ENCODE results near the gene UNC13D. TPM values are rescaled to one million over a fixed set of nuclear protein-coding genes. Genes with fewer than 3 reads are reported as not detected.
"Not testable (repeated sequence)": the region's sequence is repeated elsewhere in the genome, so short reads cannot be mapped to it uniquely, and the experiment has no call there.

UNC13D gene
- polyA plus RNA-seq, 3 donors: 4.5 to 6.9 (median 5.5) TPM

DNA sequence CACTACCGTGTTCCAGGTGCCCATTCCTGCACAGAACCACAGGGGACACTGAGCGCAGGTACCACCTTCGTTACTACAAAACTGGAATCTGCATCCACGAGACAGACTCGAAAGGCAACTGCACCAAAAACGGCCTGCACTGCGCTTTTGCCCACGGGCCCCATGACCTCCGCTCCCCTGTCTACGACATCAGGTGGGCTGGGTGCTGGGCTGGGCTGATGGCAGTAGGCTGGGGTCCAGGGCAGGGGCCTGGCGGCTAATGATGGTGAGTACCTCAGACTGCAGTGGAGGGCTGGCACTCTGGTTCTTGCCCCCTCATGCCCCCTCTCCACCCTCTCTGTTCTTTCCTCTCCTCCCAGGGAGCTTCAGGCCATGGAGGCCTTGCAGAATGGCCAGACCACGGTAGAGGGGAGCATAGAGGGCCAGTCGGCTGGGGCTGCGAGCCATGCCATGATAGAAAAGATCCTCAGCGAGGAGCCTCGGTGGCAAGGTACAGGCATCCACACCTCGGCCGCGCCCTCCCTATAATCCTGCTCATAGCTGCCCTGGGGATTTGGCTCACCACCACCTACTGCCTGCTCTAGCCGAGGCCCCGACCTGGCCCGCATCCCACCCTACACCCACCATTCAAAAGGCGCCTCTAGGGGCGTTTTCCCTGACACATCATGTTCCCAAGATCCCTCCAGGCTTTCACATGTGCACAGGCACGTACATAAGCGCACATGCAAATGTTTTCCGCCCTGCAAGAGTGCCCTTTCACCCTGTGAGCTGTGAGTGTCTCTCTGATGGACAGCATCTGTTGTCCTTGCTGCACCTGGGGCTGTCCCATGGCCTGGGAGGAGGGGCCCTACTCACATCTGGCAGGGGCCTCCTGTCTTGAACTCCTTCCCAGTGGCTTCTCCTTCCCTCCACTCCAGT, 31.8 kb downstream of the UNC13D start:
- DNase-seq (ENCODE audit: extremely low read depth in 1 of 11, low read depth in 9 of 11, low spot score in 4 of 11): no peak

DNA sequence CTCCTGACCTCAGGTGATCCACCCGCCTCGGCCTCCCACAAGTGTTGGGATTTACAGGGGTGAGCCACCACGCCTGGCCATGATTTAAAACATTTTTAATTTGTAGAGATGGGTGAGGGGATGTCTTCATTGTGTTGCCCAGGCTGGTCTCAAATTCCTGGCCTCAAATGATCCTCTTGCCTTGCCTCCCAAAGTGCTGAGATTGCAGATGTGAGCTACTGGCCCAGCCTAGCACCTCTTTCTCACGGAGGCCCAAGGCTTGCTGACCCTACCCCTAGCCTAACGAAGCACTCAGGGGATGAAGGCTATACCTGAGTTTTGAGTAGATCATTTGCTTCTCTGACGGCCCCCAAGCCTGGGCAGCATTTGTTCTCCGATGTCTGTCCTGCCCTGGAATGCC, 33.0 kb downstream of the UNC13D start:
- no peak for DNase-seq (ENCODE audit: extremely low read depth in 1 of 11, low read depth in 9 of 11, low spot score in 4 of 11)

DNA sequence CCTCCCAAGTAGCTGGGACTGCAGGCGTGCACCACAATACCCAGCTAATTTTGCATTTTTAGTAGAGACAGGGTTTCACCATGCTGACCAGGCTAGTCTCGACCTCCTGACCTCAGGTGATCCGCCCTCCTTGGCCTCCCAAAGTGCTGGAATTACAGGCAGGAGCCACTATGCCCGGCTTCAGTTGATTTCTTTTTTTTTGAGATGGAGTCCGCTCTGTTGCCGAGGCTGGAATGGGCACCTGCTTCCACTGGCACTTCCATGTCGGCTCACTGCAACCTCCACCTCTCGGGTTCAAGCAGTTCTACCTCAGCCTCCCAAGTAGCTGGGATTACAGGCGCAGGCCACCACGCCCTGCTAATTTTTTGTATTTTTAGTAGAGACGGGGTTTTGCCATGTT, 33.4 kb downstream of the UNC13D start:
- not testable (repeated sequence) for DNase-seq (ENCODE audit: extremely low read depth in 1 of 11, low read depth in 9 of 11, low spot score in 4 of 11)

DNA sequence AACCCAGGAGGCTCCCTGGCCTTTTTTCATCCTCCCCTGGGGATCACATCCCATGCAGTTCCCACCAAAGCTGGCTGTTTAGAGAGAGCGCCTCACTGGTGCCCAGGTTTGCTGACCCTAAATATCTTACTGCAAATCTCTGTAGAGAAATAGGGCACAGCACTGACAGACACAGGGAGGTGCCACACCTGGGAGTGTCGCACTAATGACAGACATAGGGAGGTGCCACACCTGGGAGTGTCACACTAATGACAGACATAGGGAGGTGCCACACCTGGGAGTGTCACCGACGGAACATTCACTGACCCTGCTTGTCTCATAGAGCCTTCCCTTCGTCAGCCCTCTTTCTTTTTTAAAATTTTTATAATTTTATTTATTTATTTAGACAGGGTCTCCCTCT, 34.0 kb downstream of the UNC13D start:
- no peak for DNase-seq (ENCODE audit: extremely low read depth in 1 of 11, low read depth in 9 of 11, low spot score in 4 of 11)

DNA sequence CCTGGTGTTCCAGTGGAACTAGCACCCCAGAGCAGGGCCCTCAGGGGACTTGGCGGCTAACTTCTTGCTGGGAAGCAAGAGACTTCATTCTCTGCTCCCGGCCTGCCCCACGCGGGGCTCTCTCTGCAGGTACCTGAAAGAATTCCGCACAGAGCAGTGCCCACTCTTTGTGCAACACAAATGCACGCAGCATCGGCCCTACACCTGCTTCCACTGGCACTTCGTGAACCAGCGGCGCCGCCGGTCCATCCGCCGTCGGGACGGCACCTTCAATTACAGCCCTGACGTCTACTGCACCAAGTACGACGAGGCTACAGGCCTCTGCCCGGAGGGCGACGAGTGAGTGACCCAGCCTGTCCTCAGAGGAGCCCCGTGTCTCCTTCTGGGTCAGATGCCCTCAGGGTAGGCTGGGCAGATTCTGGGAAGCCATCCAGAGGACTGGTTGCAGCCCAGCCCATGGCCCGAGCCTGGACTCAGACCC, 34.5 kb downstream of the UNC13D start:
- no peak for DNase-seq (ENCODE audit: extremely low read depth in 1 of 11, low read depth in 9 of 11, low spot score in 4 of 11)

DNA sequence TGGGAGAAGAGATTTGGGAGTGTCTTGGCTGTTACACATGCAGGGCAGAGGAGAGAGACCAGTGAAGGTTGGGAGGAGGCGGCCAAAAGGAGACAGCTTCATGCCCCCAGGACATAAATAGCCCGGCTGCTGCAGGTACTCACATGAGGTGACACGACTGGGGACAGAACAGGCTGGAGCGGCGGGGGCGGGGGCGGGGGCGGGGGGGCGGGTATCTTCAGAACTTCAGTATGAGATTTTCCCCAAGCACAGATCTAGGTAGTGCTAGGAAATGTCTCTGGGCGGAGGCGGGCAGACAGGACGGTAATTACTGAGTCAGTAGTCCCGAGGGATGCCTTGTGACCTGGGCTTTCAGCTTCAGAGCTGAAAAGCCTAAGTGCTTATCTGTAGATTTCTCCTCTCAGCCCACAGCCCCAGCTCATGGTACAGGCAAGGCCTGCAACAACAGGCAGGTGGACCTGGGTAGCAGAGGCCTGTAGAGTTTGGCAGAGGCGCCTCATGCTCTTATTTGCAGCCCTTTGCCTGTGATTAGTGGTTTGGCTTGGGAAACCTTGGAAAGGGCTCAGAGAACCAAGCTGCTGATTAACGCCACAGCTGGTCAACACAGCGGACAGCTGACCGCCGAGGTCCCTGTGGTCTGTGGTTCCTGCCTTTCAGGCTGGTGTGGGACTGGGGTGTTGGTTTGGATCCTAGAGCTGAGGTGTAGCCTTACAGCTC, 35.1 kb downstream of the UNC13D start:
- DNase-seq (ENCODE audit: extremely low read depth in 1 of 11, low read depth in 9 of 11, low spot score in 4 of 11): no peak

DNA sequence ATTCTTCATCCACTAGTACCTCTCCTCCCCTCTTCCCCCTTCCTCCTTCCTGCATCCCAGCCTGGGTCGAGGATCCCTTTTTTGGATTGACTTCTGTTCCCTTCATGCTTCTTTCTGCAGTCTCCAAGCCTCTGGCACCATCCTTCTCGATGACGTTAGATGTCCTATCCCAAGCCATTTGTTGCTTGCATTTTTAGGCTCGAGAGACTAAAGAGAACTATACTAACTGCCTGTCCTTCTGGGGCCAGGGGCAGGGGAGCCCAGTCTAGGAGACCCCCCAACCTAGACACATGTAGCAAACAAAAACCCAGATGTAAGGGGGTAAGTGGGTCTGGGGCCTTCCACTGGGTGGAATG, 35.7 kb downstream of the UNC13D start:
- no peak for DNase-seq (ENCODE audit: extremely low read depth in 1 of 11, low read depth in 9 of 11, low spot score in 4 of 11)

DNA sequence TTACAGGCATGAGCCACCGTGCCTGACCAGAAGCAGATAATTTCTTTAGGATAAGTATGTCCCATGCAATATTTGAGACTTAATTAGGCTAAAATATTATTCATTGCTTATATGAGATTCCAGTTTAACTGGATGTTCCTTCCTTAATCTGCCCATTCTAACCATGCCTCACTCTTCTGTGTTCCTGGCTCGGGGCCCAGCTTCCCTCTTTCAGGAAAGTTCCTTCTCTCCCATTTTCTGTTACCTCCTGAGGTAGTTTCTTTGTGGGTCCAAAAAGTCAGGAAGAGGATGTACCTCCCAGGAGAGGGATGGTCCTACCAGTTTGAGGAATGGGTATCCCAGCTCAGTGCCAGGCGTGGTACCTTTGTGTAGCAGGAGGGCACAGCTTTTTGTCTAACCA, 36.3 kb downstream of the UNC13D start:
- no peak for DNase-seq (ENCODE audit: extremely low read depth in 1 of 11, low read depth in 9 of 11, low spot score in 4 of 11)

DNA sequence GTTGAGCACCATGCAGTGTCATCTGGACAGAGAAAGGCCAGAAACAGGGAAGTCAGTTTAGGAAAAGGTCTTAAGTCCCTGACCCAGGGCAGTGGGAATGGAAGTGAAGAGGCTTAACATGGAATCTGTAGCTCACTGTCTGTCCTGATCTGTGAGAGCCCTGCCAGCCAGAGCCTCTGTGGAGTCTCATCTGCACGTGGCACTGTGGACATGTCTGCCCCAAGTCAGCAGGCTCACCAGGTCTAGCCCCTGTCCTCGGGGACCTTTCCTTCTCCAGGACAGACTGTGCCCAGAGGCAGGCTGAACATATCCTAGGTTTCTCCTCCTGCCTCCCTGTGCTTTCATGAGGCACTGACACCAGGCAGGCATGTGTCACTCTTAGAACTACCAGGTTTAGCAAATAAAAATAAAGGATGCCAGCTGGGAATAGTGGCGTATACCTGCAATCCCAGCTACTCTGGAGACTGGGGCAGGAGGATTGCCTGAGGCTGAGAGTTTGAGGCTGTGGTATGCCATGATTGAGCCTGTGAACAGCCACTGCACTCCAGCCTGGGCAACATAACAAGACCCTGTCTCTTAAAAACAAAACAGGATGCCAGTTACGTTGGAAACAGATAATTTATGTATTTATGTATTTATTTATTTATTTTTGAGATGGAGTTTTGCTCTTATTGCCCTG, 37.2 kb downstream of the UNC13D start:
- no peak for DNase-seq (ENCODE audit: extremely low read depth in 1 of 11, low read depth in 9 of 11, low spot score in 4 of 11)

DNA sequence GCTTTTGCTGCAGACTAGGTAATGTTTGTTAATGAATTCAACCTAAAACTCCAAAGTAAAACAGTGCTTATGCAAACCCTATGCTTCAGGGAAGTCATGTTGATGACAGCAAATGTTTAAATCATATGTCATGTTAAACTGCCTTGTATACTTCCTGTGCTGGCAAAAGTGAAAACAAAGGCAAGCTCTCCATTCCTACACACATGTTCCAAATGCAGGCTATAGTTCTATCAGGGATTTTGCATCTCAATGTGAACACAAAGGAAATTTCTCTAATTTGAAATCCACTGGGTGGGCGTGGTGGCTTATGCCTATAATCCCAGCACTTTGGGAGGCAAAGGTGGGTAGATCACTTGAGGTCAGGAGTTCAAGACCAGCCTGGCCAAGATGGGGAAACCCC, 40.3 kb downstream of the UNC13D start:
- no peak for DNase-seq (ENCODE audit: extremely low read depth in 1 of 11, low read depth in 9 of 11, low spot score in 4 of 11)

DNA sequence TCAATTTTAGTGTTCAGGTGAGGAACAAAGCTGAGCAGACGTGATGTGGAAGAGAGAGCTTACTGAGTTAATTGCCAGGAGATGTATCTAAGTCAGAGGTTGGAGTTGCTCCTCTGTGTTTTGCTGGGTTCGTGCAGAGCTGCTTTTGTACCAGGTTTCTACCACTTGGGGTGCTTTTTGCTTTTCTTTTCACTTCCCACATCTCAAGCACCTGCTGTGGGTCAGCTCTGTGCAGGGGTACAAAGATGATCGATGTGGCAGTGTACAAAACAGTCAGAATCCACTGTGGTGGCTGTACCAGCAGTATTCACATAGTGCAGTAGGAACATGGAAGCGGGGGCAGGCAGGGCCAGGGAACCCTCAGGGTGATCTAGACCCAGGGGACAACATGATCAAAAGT, 44.8 kb downstream of the UNC13D start:
- DNase-seq (ENCODE audit: extremely low read depth in 1 of 11, low read depth in 9 of 11, low spot score in 4 of 11): no peak

DNA sequence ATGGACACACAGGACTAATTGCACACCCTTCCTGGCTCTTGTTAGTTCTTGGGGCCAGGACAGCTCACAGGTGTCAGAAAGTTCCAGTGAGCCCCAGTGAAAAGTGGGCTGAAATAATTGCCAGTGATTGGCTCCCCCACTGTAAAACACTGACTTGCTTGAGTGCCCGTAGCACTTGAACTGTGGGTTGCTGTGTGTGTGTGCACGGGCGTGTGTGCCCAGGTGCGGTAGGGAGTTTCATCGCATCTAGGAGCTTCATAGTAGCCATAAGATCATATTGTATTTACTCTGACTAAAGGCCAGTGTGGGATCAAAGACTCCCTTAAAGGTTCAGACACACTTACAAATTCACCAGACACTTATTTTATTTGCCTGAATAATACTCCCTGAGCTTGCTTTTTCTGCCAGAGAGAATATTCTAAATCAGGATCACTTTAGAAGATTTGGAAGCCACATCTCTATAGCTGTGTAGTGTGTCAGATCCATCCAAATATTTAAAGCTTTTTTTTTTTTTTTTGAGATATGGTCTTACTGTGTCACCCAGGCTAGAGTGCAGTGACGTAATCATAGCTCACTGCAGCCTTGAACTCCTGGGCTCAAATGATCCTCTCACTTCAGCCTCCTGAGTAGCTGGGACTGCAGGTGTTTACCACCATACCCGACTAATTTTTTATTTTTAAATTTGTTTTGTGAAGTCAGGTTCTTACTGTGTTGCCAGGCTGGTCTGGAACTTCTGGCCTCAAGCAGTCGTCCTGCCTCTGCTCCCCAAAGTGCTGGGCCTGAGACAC, 48.2 kb downstream of the UNC13D start:
- no peak for DNase-seq (ENCODE audit: extremely low read depth in 1 of 11, low read depth in 9 of 11, low spot score in 4 of 11)

DNA sequence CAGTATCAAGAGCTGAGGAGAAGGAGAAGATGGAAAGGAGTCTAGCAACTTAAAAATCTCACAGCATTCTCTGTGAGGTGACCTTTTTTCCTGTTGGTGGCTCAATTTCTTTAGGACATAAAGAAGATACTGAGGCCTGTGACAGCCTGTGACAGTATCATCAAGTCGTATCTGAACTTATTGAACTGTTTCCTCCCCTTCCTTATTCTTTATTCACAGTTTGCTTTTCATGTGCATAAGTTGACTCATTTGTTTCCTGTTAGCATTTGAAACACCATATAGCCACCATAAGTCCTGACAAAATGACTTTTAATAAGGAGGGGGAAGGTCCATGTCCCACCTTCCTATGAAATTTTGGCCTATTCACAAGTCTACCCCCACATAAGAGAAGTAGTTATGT, 50.7 kb downstream of the UNC13D start:
- DNase-seq (ENCODE audit: extremely low read depth in 1 of 11, low read depth in 9 of 11, low spot score in 4 of 11): no peak

DNA sequence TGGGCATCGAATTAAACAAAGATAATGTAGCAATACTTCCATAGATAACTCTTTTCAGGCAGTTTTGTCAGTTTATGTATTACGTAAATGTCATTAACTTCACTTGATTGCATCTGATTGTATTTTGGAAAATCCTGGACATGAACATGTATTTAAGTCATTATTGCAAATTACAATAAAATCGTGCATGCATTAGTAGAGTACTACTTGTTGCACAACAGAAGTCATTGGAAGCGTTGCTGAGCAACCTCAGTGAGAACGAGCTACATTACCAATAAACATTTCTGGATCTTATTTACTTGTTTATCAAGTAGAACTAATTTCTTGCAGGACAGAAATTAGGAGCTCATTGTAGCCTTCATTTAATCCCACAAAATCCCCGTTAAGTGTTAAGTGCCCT, 53.0 kb downstream of the UNC13D start:
- DNase-seq (ENCODE audit: extremely low read depth in 1 of 11, low read depth in 9 of 11, low spot score in 4 of 11): no peak

DNA sequence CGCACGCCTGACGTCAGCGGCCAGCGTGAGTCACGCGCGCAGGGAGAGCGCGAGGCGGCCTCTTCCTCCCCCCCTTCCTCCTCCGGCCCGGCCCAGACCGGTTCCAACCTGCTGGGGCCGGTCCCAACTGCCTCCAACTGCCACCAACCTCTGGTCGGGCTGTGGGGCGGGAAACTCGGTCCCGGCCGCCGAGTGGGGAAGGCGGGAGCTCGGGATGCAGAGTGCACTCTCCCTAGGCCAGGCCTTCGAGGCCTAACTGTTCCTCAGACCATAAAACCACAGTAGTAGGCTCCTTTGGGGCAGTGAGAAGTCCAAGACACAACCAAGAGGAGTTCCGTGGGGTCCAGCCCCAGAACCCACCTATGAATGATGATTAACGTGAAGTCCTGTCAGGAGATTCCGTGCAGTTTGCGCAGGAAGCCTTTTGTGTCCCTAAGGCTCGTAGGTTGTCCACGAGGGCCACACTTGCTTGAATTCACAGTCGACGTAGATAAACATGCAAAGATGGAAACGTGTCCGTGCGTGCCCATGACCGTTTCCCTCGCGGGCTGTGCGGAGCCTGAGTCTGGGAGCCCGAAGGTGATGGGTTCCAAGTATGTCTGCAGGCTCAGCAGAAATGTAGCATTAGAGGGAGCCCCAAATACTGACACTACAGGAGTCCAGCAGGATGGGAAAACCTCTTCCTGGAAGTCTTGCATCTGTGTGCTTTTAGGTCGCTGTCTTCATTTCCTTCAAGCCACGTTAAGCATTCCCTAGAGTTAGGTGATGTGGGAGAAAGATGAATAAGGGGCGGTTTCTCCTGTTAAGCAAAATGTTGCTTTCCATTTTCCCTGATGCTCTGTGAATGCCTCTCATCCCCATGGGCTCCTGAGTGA, 59.0 kb downstream of the UNC13D start:
- DNase-seq (ENCODE audit: extremely low read depth in 1 of 11, low read depth in 9 of 11, low spot score in 4 of 11): peak in 9 of 11 donors; percentile 83 to 91 (median 89)

DNA sequence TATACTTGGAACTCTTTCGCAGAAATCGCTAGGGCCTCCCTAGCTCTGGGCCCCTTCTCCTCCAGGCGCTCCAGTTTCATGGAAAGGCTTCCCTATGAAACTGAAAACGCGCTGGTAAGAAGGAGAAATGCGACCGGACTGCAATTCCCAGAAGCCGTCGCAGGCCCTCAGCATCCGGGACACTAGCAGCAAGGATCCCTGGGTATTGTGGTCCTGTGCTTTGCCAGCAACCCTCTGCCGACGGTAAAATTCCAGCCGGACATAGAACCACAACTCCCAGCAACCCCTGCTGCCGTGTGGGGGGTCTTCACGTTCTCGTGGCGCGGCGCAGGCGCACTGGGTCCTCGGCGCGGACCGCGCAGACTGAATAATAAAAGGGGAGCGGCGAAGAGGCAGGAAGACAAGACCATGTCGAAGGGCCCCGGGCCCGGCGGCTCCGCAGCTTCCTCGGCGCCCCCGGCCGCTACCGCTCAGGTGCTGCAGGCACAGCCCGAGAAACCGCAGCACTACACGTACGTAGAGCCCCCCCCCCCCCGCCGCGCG, 59.7 kb downstream of the UNC13D start, which contains the start of gene UNK:
UNK (plus strand) TSS at position 334 of the 543 bp plus-strand sequence; CDS start at position 409, 75 bp downstream.
- DNase-seq (ENCODE audit: extremely low read depth in 1 of 11, low read depth in 9 of 11, low spot score in 4 of 11): peak; percentile 96 to 99 (median 99)

DNA sequence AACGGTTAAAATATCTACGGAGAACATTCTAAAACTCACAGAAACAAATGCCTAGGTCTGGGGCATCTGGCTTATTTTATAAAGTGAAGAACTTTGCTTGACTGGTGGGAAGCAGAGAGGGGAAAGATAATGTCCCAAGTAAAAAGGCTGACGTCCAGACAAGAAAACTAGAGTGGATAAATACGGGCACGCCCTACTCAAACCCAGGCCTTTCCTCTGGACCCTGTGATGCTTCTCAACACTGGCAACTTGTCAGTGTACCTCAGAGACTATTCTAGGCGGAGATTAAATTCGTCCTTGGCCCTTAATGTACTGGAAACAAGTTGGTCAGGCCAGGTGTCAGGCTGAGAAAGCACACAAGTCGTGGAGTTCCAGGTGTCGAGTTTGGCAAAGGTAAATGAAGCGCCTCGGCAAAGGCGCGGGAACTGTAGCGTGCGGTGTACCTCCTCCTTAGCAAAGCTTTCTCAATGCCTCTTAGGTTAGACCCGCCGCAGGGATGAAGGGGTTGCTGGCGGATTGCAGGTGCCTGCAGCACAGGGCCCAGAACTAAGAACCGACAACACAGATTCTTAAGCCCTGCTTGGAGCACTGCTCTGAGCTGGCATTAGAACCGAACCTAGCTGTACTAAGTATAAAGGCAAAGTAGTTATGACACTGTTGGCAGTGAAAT, 60.3 kb downstream of the UNC13D start:
- no peak for DNase-seq (ENCODE audit: extremely low read depth in 1 of 11, low read depth in 9 of 11, low spot score in 4 of 11)

All from renal cortex interstitium (tissue), 11 donors.